Ishikawa (cell line): Measurements from ENCODE around the gene COL15A1.
A peak's percentile ranks its signal among the peaks of the same experiment; 100 is the strongest.

Experiments used
- CEBPB ChIP-seq: IDR thresholded peaks from 2 replicates; pipeline ENCODE4 v1.6.1; 2012
- CREB1 ChIP-seq: IDR thresholded peaks from 2 replicates; pipeline ENCODE4 v1.6.1; 2012; ENCODE audit warnings: low read depth
- EGR1 ChIP-seq: IDR thresholded peaks from 2 replicates; pipeline ENCODE4 v1.6.1; 2012
- EP300 ChIP-seq: IDR thresholded peaks from 2 replicates; pipeline ENCODE4 v1.6.1; 2012; ENCODE audit warnings: borderline replicate concordance
- FOXM1 ChIP-seq: IDR thresholded peaks from 2 replicates; pipeline ENCODE4 v1.6.1; 2012; ENCODE audit warnings: low read depth, borderline replicate concordance
- NFIC ChIP-seq: IDR thresholded peaks from 2 replicates; pipeline ENCODE4 v1.6.1; 2012
- RAD21 ChIP-seq: IDR thresholded peaks from 2 replicates; pipeline ENCODE4 v1.6.1; 2012; ENCODE audit warnings: low read depth
- TAF1 ChIP-seq: IDR thresholded peaks from 2 replicates; pipeline ENCODE4 v1.6.1; 2012; ENCODE audit warnings: low read depth, mild to moderate bottlenecking
- TCF12 ChIP-seq: IDR thresholded peaks from 2 replicates; pipeline ENCODE4 v1.6.1; 2012; ENCODE audit warnings: low read depth
- TEAD4 ChIP-seq: IDR thresholded peaks from 2 replicates; pipeline ENCODE4 v1.6.1; 2012
- USF1 ChIP-seq: IDR thresholded peaks from 2 replicates; pipeline ENCODE4 v1.6.1; 2012
- YY1 ChIP-seq: IDR thresholded peaks from 2 replicates; pipeline ENCODE4 v1.6.1; 2012; ENCODE audit warnings: low read depth
- ZBTB7A ChIP-seq: IDR thresholded peaks from 2 replicates; pipeline ENCODE4 v1.6.1; 2012; ENCODE audit warnings: low read depth
- TF ChIP-seq, protein P1 (sequence below): IDR thresholded peaks from 2 replicates; pipeline ENCODE4 v1.6.1; 2012
- TF ChIP-seq, protein P2 (sequence below): IDR thresholded peaks from 2 replicates; pipeline ENCODE4 v1.6.1; 2012; ENCODE audit warnings: low read depth, mild to moderate bottlenecking

The COL15A1 gene

DNA sequence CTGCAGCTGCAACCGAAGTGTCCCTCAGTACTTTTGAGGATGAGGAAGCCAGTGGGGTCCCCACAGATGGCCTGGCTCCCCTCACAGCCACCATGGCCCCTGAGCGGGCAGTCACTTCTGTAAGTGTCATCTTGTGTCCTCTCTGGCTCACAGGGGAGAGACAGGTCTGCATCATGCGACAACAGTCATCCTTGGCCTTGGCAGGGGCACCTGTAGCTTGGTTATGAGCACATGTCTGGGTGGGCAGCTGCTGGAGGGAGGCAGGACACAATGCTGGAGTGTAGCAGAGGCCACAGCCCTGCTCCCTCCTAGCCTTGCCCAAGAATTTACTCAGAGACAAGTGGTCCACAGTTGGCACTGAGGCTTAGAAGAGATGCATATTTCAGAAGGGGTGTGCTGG lies 71.7 kb downstream of the COL15A1 start:
- TF ChIP-seq RAD21: no peak
- TF ChIP-seq USF1: no peak
- TF ChIP-seq, protein P1, sequence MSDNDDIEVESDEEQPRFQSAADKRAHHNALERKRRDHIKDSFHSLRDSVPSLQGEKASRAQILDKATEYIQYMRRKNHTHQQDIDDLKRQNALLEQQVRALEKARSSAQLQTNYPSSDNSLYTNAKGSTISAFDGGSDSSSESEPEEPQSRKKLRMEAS: no peak
- no peak for TF ChIP-seq CEBPB
- TF ChIP-seq ZBTB7A: no peak

DNA sequence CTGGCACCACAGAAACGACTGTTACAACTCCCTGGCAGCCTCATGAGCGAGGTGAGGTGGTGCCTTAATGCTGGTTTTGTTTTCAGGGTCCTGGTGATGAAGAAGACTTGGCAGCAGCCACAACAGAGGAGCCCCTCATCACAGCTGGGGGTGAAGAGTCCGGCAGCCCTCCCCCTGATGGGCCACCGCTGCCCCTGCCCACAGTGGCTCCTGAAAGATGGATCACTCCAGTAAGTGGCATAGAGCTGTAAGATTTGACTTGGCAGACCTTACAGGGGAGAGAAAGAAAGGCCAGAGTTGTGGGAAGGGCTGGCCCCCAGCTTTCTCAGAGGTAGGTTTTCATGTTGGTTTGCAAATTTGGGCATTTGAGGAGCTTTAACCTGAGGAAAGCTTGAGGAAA lies 72.2 kb downstream of the COL15A1 start:
- no peak for TF ChIP-seq USF1
- no peak for TF ChIP-seq FOXM1

GRCh38 chr9:99016681-99017387 lies 73.1 kb downstream of the COL15A1 start:
- no peak for TF ChIP-seq TAF1
- TF ChIP-seq, protein P2, sequence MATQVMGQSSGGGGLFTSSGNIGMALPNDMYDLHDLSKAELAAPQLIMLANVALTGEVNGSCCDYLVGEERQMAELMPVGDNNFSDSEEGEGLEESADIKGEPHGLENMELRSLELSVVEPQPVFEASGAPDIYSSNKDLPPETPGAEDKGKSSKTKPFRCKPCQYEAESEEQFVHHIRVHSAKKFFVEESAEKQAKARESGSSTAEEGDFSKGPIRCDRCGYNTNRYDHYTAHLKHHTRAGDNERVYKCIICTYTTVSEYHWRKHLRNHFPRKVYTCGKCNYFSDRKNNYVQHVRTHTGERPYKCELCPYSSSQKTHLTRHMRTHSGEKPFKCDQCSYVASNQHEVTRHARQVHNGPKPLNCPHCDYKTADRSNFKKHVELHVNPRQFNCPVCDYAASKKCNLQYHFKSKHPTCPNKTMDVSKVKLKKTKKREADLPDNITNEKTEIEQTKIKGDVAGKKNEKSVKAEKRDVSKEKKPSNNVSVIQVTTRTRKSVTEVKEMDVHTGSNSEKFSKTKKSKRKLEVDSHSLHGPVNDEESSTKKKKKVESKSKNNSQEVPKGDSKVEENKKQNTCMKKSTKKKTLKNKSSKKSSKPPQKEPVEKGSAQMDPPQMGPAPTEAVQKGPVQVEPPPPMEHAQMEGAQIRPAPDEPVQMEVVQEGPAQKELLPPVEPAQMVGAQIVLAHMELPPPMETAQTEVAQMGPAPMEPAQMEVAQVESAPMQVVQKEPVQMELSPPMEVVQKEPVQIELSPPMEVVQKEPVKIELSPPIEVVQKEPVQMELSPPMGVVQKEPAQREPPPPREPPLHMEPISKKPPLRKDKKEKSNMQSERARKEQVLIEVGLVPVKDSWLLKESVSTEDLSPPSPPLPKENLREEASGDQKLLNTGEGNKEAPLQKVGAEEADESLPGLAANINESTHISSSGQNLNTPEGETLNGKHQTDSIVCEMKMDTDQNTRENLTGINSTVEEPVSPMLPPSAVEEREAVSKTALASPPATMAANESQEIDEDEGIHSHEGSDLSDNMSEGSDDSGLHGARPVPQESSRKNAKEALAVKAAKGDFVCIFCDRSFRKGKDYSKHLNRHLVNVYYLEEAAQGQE: no peak
- no peak for TF ChIP-seq TCF12
- no peak for TF ChIP-seq EP300
- TF ChIP-seq NFIC: no peak
- TF ChIP-seq ZBTB7A: no peak
- TF ChIP-seq YY1: no peak
- TF ChIP-seq EGR1: no peak
- TF ChIP-seq RAD21: no peak
- TF ChIP-seq USF1: no peak
- TF ChIP-seq TEAD4: no peak
- TF ChIP-seq, protein P1: no peak
- no peak for TF ChIP-seq CREB1
- TF ChIP-seq CEBPB: no peak

GRCh38 chr9:99018653-99019052 lies 74.9 kb downstream of the COL15A1 start:
- no peak for TF ChIP-seq RAD21

GRCh38 chr9:99019510-99020331 lies 76.0 kb downstream of the COL15A1 start:
- 0 out of 2 replicates have a peak, but pooled peaks have one; percentile 11 for TF ChIP-seq TCF12
- no peak for TF ChIP-seq RAD21

- TF ChIP-seq EP300 (no peak), CEBPB (no peak), TCF12 (no peak), CREB1 (no peak)
Measured at GRCh38 chr9:99020786-99021436, 77.2 kb downstream of the COL15A1 start.

DNA sequence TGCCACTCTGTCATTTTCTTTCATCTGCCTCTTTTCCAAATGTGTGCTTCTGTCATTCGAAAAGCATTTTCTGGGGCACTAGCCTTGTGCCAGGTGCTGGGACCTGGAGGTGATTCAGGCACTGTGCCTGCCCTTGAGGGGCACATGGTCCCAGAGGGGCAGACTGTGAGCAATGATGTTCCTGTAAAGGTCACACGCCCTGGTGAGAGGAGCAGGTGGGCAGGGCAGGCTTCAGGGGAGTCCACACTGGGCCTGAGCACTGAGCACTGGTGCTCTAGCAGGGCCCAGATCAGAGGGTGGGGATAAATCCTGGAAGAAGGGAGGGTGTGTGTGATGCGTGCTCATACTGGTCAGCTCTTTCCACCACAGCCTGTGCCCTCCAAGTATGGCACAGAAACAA lies 77.8 kb downstream of the COL15A1 start:
- TF ChIP-seq NFIC (no peak), YY1 (no peak), RAD21 (no peak), CEBPB (no peak), CREB1 (no peak), ZBTB7A (no peak), EP300 (no peak), TCF12 (no peak), TAF1 (no peak)

- TF ChIP-seq NFIC (no peak), CREB1 (no peak), CEBPB (no peak), FOXM1 (no peak)
- TF ChIP-seq, protein P1: no peak
Measured at GRCh38 chr9:99023231-99023630, 79.5 kb downstream of the COL15A1 start.
